Psoas muscle (tissue), 8 donors: ENCODE data around the gene RUNX3. TPM values are rescaled to one million over a fixed set of nuclear protein-coding genes. Genes with fewer than 3 reads are reported as not detected.

Experiments used
- ATAC-seq, 4 donors: fragments of 200-7000 bp; cut with Tn5 transposase; one replicate each; pipeline ENCODE4 v1.9.1; 2020; ENCODE audit warnings: moderate library complexity in 3 of 4, mild to moderate bottlenecking in 2 of 4
- DNase-seq, 2 donors: peaks; one replicate each; pipeline ENCODE4 v3.0.0-alpha.2; 2020
- H3K27ac ChIP-seq: fragments of 200-600 bp; one replicate; pipeline ENCODE4 v1.8.0; 2022
- H3K27me3 ChIP-seq, 3 donors: fragments of 200-600 bp in 1 of 3; one replicate each; pipeline versions ENCODE4 v1.6.1 to v1.8.0; 2013 to 2022; ENCODE audit warnings: low read length in 2 of 3, mild to moderate bottlenecking in 2 of 3, moderate library complexity in 1 of 3; ENCODE audit not compliant: insufficient read depth in 3 of 3
- H3K36me3 ChIP-seq, 2 donors: fragments of 200-600 bp in 1 of 2; one replicate each; pipeline versions ENCODE4 v1.6.1 to v1.8.0; 2013 to 2022; ENCODE audit warnings: low read depth in 1 of 2, mild to moderate bottlenecking in 1 of 2, moderate library complexity in 1 of 2; ENCODE audit not compliant: insufficient read depth in 1 of 2
- H3K4me1 ChIP-seq: fragments of 200-600 bp; one replicate; pipeline ENCODE4 v1.8.0; 2022
- H3K4me3 ChIP-seq: fragments of 200-600 bp; one replicate; pipeline ENCODE4 v1.8.0; 2022; ENCODE audit warnings: mild to moderate bottlenecking
- H3K9me3 ChIP-seq: fragments of 200-600 bp; one replicate; pipeline ENCODE4 v1.8.0; 2022
- CTCF ChIP-seq: fragments of 200-600 bp; IDR thresholded peaks from one replicate; pipeline ENCODE4 v1.8.0; 2022; ENCODE audit warnings: antibody characterized with exemption
- WGBS, 3 donors: extraction: QIAGEN DNeasy Blood & Tissue Kit; methylation state at CpG; one replicate each; pipeline versions ENCODE4 v1.1.6 to v1.1.7; 2013; 5-methylcytosine and 5-hydroxymethylcytosine counted together
- intact Hi-C, 2 donors: fragments of 100-400 bp; cut with DNase I; formaldehyde crosslinking; loops; one replicate each; pipeline versions ENCODE4 v1.11.0 to v1.14.2; 2022
- polyA plus RNA-seq, 3 donors: library from polyadenylated mRNA; stranded (reverse); fragments of 200-250 nt; gene quantifications; one replicate each; pipeline ENCODE4 v1.2.3, GENCODE V29; 2013
- total RNA-seq, 4 donors: library from RNA; stranded (reverse); fragmentation: NEBNext Ultra II Directional in 2 of 4; extraction: Animal tissue kit (Norgen Biotek cat#: 25700) in 2 of 4; gene quantifications; one replicate each; pipeline versions ENCODE4 v1.2.1 to v1.2.4, GENCODE V29; 2021 to 2023
- donor health status: healthy with polysubstance abuse.
- donor health status: DM: no; HTN: no; CAD: no; lungs with moderate emphysema.
- donor health status: Bipolar disorder and iron deficiency.
- donor health status: healthy.
- donor health status: DM: yes; HTN: yes; CAD: no.
- donor health status: DM: no; HTN: no; CAD: no.
- donor health status: DM: no; HTN: no; CAD: no.
- donor health status: DM: yes; HTN: yes; CAD: no.

The RUNX3 gene
- total and polyA plus RNA-seq, 7 donors, result 0.16 to 0.59 (median 0.28) TPM

- no peaks in the 10 kb centered on the region for H3K36me3 ChIP-seq
- intact Hi-C loops, result no loop called here
- H3K27me3 ChIP-seq, result peaks cover 0 to 9% (median 4%) of the 10 kb centered on the region in 3 donors
Observed at GRCh38 chr1:24939040-24939674, 9.1 kb upstream of the RUNX3 start.

GRCh38 chr1:24938276-24938675, 8.2 kb upstream of the RUNX3 start:
- Histone ChIP-seq H3K4me3 (no peak overlapping the region), H3K27ac (no peak overlapping the region), H3K36me3 (no peaks in the 10 kb centered on the region), H3K9me3 (no peaks in the 10 kb centered on the region), H3K4me1 (no peaks in the 10 kb centered on the region), H3K27me3 (peaks cover 0 to 18% (median 4%) of the 10 kb centered on the region in 3 donors)
- DNase-seq (no peak), ATAC-seq (no peak)
- WGBS, 3 donors, result 92 to 98% (median 96%) methylated on average over 7 of the region's 7 CpGs
- TF ChIP-seq CTCF, result no peak
- intact Hi-C loops, result no loop called here

More at GRCh38 chr1:24939040-24939674, 9.1 kb upstream of the RUNX3 start:
- no peaks in the 10 kb centered on the region for H3K9me3 ChIP-seq
- TF ChIP-seq CTCF, result no peak
- 91 to 93% (median 92%) methylated on average over 6 of the region's 6 CpGs for WGBS, 3 donors
- no peak overlapping the region for H3K27ac ChIP-seq
- H3K4me3 ChIP-seq, result no peak overlapping the region
- ATAC-seq, result no peak
- DNase-seq, result no peak
- no peaks in the 10 kb centered on the region for H3K4me1 ChIP-seq

DNA sequence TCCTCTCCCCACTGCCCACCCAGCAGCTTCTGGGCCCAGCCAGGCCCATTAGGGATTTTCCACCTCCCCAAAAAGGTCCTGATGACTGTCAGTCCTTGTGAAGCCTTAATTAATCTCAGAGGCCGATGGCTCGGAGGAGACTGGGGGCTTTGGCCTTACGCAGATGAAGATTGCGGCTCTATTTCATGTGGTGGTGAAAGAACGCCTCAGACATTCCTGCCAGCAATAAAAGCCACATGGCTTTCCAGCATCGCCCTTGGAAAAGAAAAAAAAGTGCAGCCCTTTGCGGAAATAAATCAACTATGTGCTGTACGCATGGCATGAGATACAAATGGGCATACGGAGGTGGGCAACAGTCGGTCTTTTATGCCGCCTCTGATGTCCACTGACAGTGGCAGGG, 6.6 kb upstream of the RUNX3 start:
- H3K27me3 ChIP-seq, result peaks cover 0 to 34% (median 10%) of the 10 kb centered on the region in 3 donors
- H3K4me3 ChIP-seq, result no peak overlapping the region
- no peak overlapping the region for H3K27ac ChIP-seq
- no peak for TF ChIP-seq CTCF
- no peaks in the 10 kb centered on the region for H3K36me3 ChIP-seq
- ATAC-seq (no peak), DNase-seq (no peak)
- 85 to 93% (median 90%) methylated on average over 11 of the region's 11 CpGs for WGBS, 3 donors
- peaks cover 3% of the 10 kb centered on the region for H3K4me1 ChIP-seq
- intact Hi-C loops, result no loop called here
- no peaks in the 10 kb centered on the region for H3K9me3 ChIP-seq

GRCh38 chr1:24935615-24936484, 5.8 kb upstream of the RUNX3 start:
- no peak for ATAC-seq
- TF ChIP-seq CTCF, result no peak
- Histone ChIP-seq H3K4me1 (peaks cover 3% of the 10 kb centered on the region), H3K36me3 (no peaks in the 10 kb centered on the region), H3K4me3 (no peak overlapping the region), H3K27ac (no peak overlapping the region), H3K9me3 (no peaks in the 10 kb centered on the region), H3K27me3 (peaks cover 0 to 42% (median 19%) of the 10 kb centered on the region in 3 donors)
- peak in 1 of 2 donors; percentile 4 for DNase-seq
- 79 to 84% (median 80%) methylated on average over 13 of the region's 13 CpGs for WGBS, 3 donors
- intact Hi-C loops, result no loop called here
